GM20431 (cell line): ENCODE measurements around the gene MAP3K7CL.

Source experiments
- in situ Hi-C: fragments of 300-500 bp; cut with MseI, MboI; formaldehyde crosslinking; loops from one replicate; pipeline ENCODE4 v1.15.0; 2020; ENCODE audit warnings: low sequenced_read_pairs; ENCODE audit not compliant: unreplicated experiment

Gene MAP3K7CL

GRCh38 chr21:29219165-29219770 lies 88.8 kb downstream of the MAP3K7CL start:
- in situ Hi-C loops = no loop called here

DNA sequence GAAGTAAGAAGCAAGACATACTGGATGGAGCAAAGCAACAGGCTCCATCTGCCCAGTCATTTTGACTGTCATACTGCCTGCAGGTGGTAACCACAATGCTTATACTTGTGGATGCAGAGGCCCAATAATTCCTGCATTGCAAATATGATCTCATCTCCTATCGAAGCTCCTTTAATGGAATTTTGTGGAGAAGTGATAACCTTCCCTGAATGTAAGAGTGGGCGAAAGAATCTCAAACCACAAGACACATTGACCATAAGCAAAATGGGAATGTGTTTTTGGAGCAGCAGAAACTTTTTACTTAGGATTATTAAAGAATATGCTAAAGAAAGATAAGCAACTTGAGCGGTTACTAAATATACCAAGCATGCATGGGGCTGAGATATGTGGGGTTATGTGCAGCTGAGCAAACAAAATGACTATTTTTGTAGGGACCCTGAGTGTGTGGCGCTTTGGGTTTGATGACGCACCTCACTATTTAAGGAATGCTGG lies 90.9 kb downstream of the MAP3K7CL start:
- in situ Hi-C loops = no loop called here

- in situ Hi-C loops = no loop called here
Observed at GRCh38 chr21:29224006-29224405, 93.6 kb downstream of the MAP3K7CL start.
